Measurements from ENCODE around the gene CCDC102A. TPM values are rescaled to one million over a fixed set of nuclear protein-coding genes. Genes with fewer than 3 reads are reported as not detected.

CCDC102A gene
- total and polyA plus RNA-seq, 2 of the 13 experiments (the other 11 are each of a cell fraction or from before 2014, with no cell fraction given), result 2.1 to 2.8 TPM

GRCh38 chr16:57482845-57483545 lies 53.4 kb downstream of the CCDC102A start (continued):
- TF ChIP-seq ZNF570 (CRISPR knock-in tag; IDR thresholded peaks at IDR 0.05; ENCODE audit: borderline replicate concordance) (no peak), ZNF775 (CRISPR knock-in tag; IDR thresholded peaks at IDR 0.05; ENCODE audit: borderline replicate concordance) (no peak), NFYC (CRISPR knock-in tag; IDR thresholded peaks at IDR 0.05) (peak; percentile 11; the same call in 1 of the 2 replicates), ZNF704 (CRISPR knock-in tag; IDR thresholded peaks at IDR 0.05; ENCODE audit: borderline replicate concordance) (peak; percentile 48; the same call in 1 of the 2 replicates), ZNF563 (CRISPR knock-in tag; IDR thresholded peaks at IDR 0.05) (peak; percentile 74; the same call in 1 of the 2 replicates), SSRP1 (CRISPR knock-in tag; IDR thresholded peaks at IDR 0.05) (peak; percentile 91), ZNF740 (CRISPR knock-in tag; IDR thresholded peaks at IDR 0.05) (peak; percentile 72; the same call in 1 of the 2 replicates), CCAR2 (optimal IDR thresholded peaks at IDR 0.05; ENCODE audit: low read depth, low read length) (peak; percentile 84), ARNTL (CRISPR knock-in tag; IDR thresholded peaks at IDR 0.05) (peak; percentile 89), ZNF441 (CRISPR knock-in tag; IDR thresholded peaks at IDR 0.05; ENCODE audit: borderline replicate concordance) (peak; percentile 46; the same call in 1 of the 2 replicates), SNRNP70 (IDR thresholded peaks at IDR 0.05; ENCODE audit: low read depth, low read length) (no peak), HMG20B (CRISPR knock-in tag; conservative IDR thresholded peaks at IDR 0.05) (0 out of 2 replicates have a peak, but pooled peaks have one; percentile 53), TFDP2 (CRISPR knock-in tag; IDR thresholded peaks at IDR 0.05) (peak; percentile 27; the same call in 1 of the 2 replicates), THRA (CRISPR knock-in tag; IDR thresholded peaks at IDR 0.05; ENCODE audit: borderline replicate concordance) (peak; percentile 40; the same call in 1 of the 2 replicates), HOMEZ (CRISPR knock-in tag; IDR thresholded peaks at IDR 0.05; ENCODE audit: low read depth) (peak; percentile 44; the same call in 1 of the 2 replicates), FOXP4 (CRISPR knock-in tag; IDR thresholded peaks at IDR 0.05) (peak; percentile 56), EHMT2 (IDR thresholded peaks at IDR 0.05; ENCODE audit: borderline replicate concordance, low read depth, low read length) (peak; percentile 57; the same call in 1 of the 2 replicates), ZBTB20 (CRISPR knock-in tag; IDR thresholded peaks at IDR 0.05; ENCODE audit: borderline replicate concordance, low read depth) (peak; percentile 73; the same call in 1 of the 2 replicates), HOXA7 (CRISPR knock-in tag; IDR thresholded peaks at IDR 0.05) (no peak), ZNF34 (CRISPR knock-in tag; IDR thresholded peaks at IDR 0.05; ENCODE audit: borderline replicate concordance) (no peak), AKAP8 (CRISPR knock-in tag; IDR thresholded peaks at IDR 0.05) (peak; percentile 69)

All from HepG2 (cell line).